NCI-H2227 (cell line): Measurements from ENCODE around the gene UGT1A7.

Experiments used
- DNase-seq: peaks from one replicate; lab custom pipeline; 2025; ENCODE audit not compliant: unreplicated experiment; lab: John Stamatoyannopoulos, UW

The UGT1A7 gene

GRCh38 chr2:233798335-233799086, 116.8 kb downstream of the UGT1A7 start:
- no peak for DNase-seq

GRCh38 chr2:233799087-233799665, 117.5 kb downstream of the UGT1A7 start:
- DNase-seq, result no peak

GRCh38 chr2:233799716-233800115, 118.0 kb downstream of the UGT1A7 start:
- DNase-seq, result no peak

GRCh38 chr2:233800208-233800607, 118.5 kb downstream of the UGT1A7 start:
- no peak for DNase-seq

GRCh38 chr2:233801357-233802131, 119.8 kb downstream of the UGT1A7 start:
- no peak for DNase-seq

- no peak for DNase-seq
These were observed 120.6 kb downstream of the UGT1A7 start for GRCh38 chr2:233802132-233802815.

GRCh38 chr2:233803292-233803911, 121.7 kb downstream of the UGT1A7 start:
- no peak for DNase-seq

GRCh38 chr2:233803994-233804393, 122.3 kb downstream of the UGT1A7 start:
- DNase-seq, result no peak

GRCh38 chr2:233807215-233807865, 125.6 kb downstream of the UGT1A7 start:
- DNase-seq, result no peak

GRCh38 chr2:233807966-233808935, 126.5 kb downstream of the UGT1A7 start:
- DNase-seq, result no peak

GRCh38 chr2:233810385-233810784, 128.7 kb downstream of the UGT1A7 start:
- DNase-seq, result no peak

- no peak for DNase-seq
These were observed 129.4 kb downstream of the UGT1A7 start for GRCh38 chr2:233811087-233811486.

- no peak for DNase-seq
These were observed 130.0 kb downstream of the UGT1A7 start for GRCh38 chr2:233811732-233812131.

GRCh38 chr2:233813236-233814055, 131.7 kb downstream of the UGT1A7 start:
- no peak for DNase-seq

- no peak for DNase-seq
These were observed 132.5 kb downstream of the UGT1A7 start for GRCh38 chr2:233814056-233814835.

- DNase-seq, result no peak
These were observed 134.2 kb downstream of the UGT1A7 start for GRCh38 chr2:233815861-233816260.

GRCh38 chr2:233816334-233816733, 134.6 kb downstream of the UGT1A7 start:
- no peak for DNase-seq

- no peak for DNase-seq
These were observed 135.1 kb downstream of the UGT1A7 start for GRCh38 chr2:233816771-233817170.
